ENCODE results near the gene CHEK1.

DNA sequence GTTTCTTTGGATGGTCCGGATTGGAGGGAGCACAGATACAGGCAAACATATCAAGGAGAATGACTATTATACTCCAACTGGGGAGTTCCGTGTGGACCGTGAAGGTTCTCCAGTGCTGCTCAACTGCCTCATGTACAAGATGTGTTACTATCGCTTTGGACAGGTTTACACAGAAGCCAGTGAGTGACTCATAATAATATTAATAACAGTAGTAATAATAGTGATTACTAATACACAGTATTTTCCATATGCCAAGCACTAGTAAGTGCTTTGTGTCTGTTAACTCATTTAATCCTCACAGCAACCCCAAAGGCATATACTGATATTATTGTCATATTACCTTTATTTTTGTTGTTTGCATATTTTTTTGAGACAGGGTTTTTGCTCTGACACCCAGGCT, 6.6 kb upstream of the CHEK1 start:
- TF ChIP-seq, protein P1, sequence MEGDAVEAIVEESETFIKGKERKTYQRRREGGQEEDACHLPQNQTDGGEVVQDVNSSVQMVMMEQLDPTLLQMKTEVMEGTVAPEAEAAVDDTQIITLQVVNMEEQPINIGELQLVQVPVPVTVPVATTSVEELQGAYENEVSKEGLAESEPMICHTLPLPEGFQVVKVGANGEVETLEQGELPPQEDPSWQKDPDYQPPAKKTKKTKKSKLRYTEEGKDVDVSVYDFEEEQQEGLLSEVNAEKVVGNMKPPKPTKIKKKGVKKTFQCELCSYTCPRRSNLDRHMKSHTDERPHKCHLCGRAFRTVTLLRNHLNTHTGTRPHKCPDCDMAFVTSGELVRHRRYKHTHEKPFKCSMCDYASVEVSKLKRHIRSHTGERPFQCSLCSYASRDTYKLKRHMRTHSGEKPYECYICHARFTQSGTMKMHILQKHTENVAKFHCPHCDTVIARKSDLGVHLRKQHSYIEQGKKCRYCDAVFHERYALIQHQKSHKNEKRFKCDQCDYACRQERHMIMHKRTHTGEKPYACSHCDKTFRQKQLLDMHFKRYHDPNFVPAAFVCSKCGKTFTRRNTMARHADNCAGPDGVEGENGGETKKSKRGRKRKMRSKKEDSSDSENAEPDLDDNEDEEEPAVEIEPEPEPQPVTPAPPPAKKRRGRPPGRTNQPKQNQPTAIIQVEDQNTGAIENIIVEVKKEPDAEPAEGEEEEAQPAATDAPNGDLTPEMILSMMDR (IDR thresholded peaks at IDR 0.05), result no peak
- TF ChIP-seq POLR2A (IDR thresholded peaks at IDR 0.05), result no peak
- no peak for TF ChIP-seq EP300 (IDR thresholded peaks at IDR 0.05)

Measured in tibial nerve (tissue), 4 donors.